Mesendoderm (in vitro differentiated cells): ENCODE measurements around the gene MYL2.

Experiments used
- DNase-seq: peaks from one replicate; pipeline ENCODE4 v3.0.0; 2013
- H2AK5ac ChIP-seq: 2 replicates; pipeline ENCODE4 v1.6.1; 2013; ENCODE audit warnings: low read length, inconsistent platforms
- H2BK120ac ChIP-seq: 2 replicates; pipeline ENCODE4 v1.6.1; 2013; ENCODE audit warnings: low read depth, mild to moderate bottlenecking, low read length, moderate library complexity, mixed read lengths
- H2BK15ac ChIP-seq: replicated peaks from 2 replicates; pipeline ENCODE4 v1.6.1; 2013; ENCODE audit warnings: low read depth, mild to moderate bottlenecking, moderate library complexity
- H2BK5ac ChIP-seq: 2 replicates; pipeline ENCODE4 v1.6.1; 2013; ENCODE audit warnings: low read length, inconsistent platforms
- H3K18ac ChIP-seq: 2 replicates; pipeline ENCODE4 v1.6.1; 2013; ENCODE audit warnings: mild to moderate bottlenecking, low read length, mixed read lengths
- H3K23ac ChIP-seq: one replicate; pipeline ENCODE4 v1.6.1; 2013; ENCODE audit warnings: low read length
- H3K27ac ChIP-seq: 2 replicates; pipeline ENCODE4 v1.5.1; 2013; ENCODE audit warnings: low read depth, mild to moderate bottlenecking, inconsistent platforms, low read length, moderate library complexity
- H3K27me3 ChIP-seq: 2 replicates; pipeline ENCODE4 v1.6.1; 2013; ENCODE audit warnings: low read length, control low read depth, mild to moderate bottlenecking, inconsistent platforms; ENCODE audit not compliant: insufficient read depth, poor library complexity
- H3K36me3 ChIP-seq: 2 replicates; pipeline ENCODE4 v1.6.1; 2013; ENCODE audit warnings: low read length, inconsistent platforms; ENCODE audit not compliant: control insufficient read depth, insufficient read depth
- H3K4ac ChIP-seq: one replicate; pipeline ENCODE4 v1.6.1; 2013; ENCODE audit warnings: low read depth, mild to moderate bottlenecking, low read length, moderate library complexity
- H3K4me1 ChIP-seq: 2 replicates; pipeline ENCODE4 v1.6.1; 2013; ENCODE audit warnings: low read depth, low read length, inconsistent platforms; ENCODE audit not compliant: control insufficient read depth
- H3K4me2 ChIP-seq: 2 replicates; pipeline ENCODE4 v1.6.1; 2013; ENCODE audit warnings: low read length
- H3K4me3 ChIP-seq: 2 replicates; pipeline ENCODE4 v1.5.1; 2013; ENCODE audit warnings: mild to moderate bottlenecking, low read length
- H3K56ac ChIP-seq: one replicate; pipeline ENCODE4 v1.6.1; 2013; ENCODE audit warnings: low read length
- H3K79me1 ChIP-seq: 2 replicates; pipeline ENCODE4 v1.6.1; 2013; ENCODE audit warnings: low read length, inconsistent platforms
- H3K79me2 ChIP-seq: 2 replicates; pipeline ENCODE4 v1.6.1; 2013; ENCODE audit warnings: mild to moderate bottlenecking, low read length; ENCODE audit not compliant: control insufficient read depth, insufficient read depth
- H3K9ac ChIP-seq: 2 replicates; pipeline ENCODE4 v1.6.1; 2013; ENCODE audit warnings: low read length, inconsistent platforms
- H4K5ac ChIP-seq: one replicate; pipeline ENCODE4 v1.6.1; 2013; ENCODE audit warnings: low read length
- H4K8ac ChIP-seq: one replicate; pipeline ENCODE4 v1.6.1; 2013; ENCODE audit warnings: low read depth, mild to moderate bottlenecking, control low read depth, low read length, moderate library complexity
- WGBS: extraction: QIAGEN DNeasy Blood & Tissue Kit; methylation state at CpG from one replicate; pipeline ENCODE4 v1.1.7; 2013; ENCODE audit warnings: low lambda C conversion rate, missing lambda C conversion rate; ENCODE audit not compliant: insufficient coverage; ENCODE audit errors: extremely low coverage; 5-methylcytosine and 5-hydroxymethylcytosine counted together

MYL2 gene

DNA sequence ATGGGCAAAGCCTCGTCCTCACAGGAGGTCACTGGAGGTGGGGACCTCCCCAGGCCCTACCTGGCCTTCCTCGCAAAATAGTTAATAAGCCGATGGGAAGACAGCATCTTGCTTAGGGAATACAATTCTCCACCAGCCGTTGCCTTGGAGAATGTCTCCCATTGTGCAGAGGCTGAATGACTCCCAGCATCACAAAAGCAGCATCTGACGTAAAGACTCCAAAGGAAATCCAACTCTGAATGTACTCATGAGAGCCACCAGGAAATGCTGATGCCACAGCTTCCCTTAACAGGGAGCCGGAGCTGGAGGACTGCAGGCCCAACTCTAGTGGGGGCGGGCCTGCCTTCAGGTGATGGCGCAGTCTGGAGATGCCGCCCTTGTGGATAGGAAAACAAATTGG, 58.0 kb downstream of the MYL2 start:
- H2BK15ac ChIP-seq, result no peak overlapping the region
- no peak overlapping the region for H2BK120ac ChIP-seq
- no peaks in the 10 kb centered on the region for H3K4me1 ChIP-seq
- H3K79me1 ChIP-seq, result no peaks in the 10 kb centered on the region
- H3K27ac ChIP-seq, result no peak overlapping the region
- H3K36me3 ChIP-seq, result no peaks in the 10 kb centered on the region
- H2AK5ac ChIP-seq, result no peak overlapping the region
- no peak overlapping the region for H3K23ac ChIP-seq
- H3K18ac ChIP-seq, result no peak overlapping the region
- H3K56ac ChIP-seq, result no peak overlapping the region
- H3K9ac ChIP-seq, result no peak overlapping the region
- H3K27me3 ChIP-seq, result no peaks in the 10 kb centered on the region
- H3K79me2 ChIP-seq, result no peaks in the 10 kb centered on the region
- no peak overlapping the region for H4K8ac ChIP-seq
- no peak overlapping the region for H3K4me3 ChIP-seq
- H3K4me2 ChIP-seq, result no peak overlapping the region
- H3K4ac ChIP-seq, result no peak overlapping the region
- no peak overlapping the region for H2BK5ac ChIP-seq
- DNase-seq, result no peak
- WGBS, result no CpG with 5 or more reads among the region's 9 CpGs
- no peak overlapping the region for H4K5ac ChIP-seq

DNA sequence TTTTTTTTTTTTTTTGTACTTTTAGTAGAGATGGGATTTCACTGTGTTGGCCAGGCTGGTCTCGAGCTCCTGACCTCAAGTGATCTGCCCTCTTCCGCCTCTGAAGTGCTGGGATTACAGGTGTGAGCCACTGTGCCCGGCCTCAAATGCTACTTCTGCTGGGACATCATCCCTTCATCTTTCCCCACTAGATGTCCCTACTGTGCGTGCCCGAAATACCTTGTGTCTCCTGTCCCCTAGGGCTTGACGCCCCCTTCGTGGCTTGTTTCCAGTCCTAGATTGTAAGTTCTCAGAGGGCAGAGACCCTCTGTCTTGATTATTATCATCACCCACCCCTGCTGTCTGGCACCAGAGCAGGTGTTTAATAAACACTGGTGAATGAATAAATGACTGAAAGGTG, 58.6 kb downstream of the MYL2 start:
- Histone ChIP-seq H3K4me3 (no peak overlapping the region), H2BK15ac (no peak overlapping the region), H4K5ac (no peak overlapping the region), H2BK5ac (no peak overlapping the region), H3K23ac (no peak overlapping the region), H3K9ac (no peak overlapping the region), H4K8ac (no peak overlapping the region), H2BK120ac (no peak overlapping the region), H3K4me2 (no peak overlapping the region), H3K4me1 (no peaks in the 10 kb centered on the region), H3K79me2 (no peaks in the 10 kb centered on the region), H3K36me3 (no peaks in the 10 kb centered on the region), H3K4ac (no peak overlapping the region), H2AK5ac (no peak overlapping the region), H3K18ac (no peak overlapping the region), H3K27me3 (no peaks in the 10 kb centered on the region), H3K27ac (no peak overlapping the region), H3K79me1 (no peaks in the 10 kb centered on the region), H3K56ac (no peak overlapping the region)
- DNase-seq, result peak; percentile 53
- no CpG with 5 or more reads among the region's 7 CpGs for WGBS
